ENCODE results near the gene IQCC. TPM values are rescaled to one million over a fixed set of nuclear protein-coding genes. Genes with fewer than 3 reads are reported as not detected.
"Not testable (repeated sequence)": the region's sequence is repeated elsewhere in the genome, so short reads cannot be mapped to it uniquely, and the experiment has no call there.

Gene IQCC
- 1 to 10 TPM; 4.4 to 5.0 TPM for total RNA-seq

DNA sequence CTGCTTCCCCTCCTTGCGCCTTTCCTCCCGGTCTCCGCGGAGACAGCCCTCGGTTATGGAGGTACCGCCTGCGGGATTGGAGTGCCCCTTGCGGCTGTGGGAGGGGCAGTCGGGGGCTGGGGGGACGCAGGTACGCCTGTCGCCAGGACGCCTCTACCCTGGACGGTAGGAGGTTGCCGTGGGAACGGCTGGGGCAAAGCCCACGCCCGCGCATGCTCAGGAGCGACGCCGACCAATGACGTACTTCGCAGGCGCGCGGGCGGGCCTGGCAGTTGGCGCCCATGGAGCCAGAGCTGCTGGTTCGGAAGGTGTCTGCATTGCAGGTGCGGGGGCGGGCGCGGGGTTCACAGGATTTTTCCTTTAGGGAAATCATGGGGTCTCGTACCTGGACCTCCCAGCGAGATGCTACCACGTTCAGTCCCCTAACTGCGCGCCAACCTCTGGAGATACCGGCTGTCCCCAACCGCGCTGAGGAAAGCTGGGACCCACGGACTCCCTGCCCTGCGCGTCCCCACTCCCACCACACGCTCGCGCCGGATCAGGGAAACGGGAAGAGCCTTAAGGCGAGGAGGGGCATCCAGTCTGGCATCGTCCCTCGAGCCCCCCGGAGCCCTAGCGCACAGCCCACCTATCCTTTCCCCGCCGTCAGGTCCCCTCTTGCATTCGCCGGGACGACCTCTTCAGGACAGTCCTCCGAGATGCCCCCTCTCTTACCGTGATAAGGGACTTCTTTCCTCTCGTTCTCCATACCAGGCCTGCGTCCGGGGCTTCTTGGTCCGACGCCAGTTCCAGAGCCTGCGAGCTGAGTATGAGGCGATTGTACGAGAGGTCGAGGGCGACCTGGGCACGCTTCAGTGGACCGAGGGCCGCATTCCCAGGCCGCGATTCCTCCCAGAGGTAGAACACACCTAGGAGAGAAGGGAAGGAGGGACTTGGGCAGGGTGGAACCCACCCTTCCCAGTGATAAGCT lies at the start of gene IQCC:
IQCC (plus strand) TSS at position 271 of the 970 bp plus-strand sequence; CDS start at position 282, 11 bp downstream.
- Mint-ChIP-seq H3K36me3 (ENCODE audit: low read depth) (peaks cover 8% of the 10 kb centered on the region), H3K27me3 (no peaks in the 10 kb centered on the region), H3K4me1 (peaks cover 28% of the 10 kb centered on the region)

DNA sequence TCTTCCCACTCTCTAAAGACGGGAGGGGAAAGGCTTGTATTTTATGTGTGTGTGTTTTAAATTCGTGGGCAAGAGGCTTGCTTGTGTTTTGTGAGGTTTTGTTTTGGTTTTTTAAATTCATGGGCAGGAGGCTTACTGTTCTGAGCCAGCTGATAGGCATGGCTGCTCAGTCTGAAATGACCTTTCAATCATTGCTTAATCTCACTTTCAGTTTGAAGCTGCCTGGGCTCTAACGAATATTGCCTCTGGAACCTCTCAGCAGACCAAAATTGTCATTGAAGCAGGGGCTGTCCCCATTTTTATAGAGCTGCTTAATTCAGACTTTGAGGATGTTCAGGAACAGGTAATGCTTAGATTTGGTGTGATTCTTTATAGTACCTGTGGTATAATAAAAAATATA lies 46.3 kb upstream of the IQCC start:
- Mint-ChIP-seq H3K36me3 (ENCODE audit: low read depth) (peaks cover 57% of the 10 kb centered on the region), H3K4me1 (peaks cover 7% of the 10 kb centered on the region)
- CTCF ChIA-PET, result no interaction called here

More for the DNA sequence above, at the start of gene IQCC:
- H3K9me3 Mint-ChIP-seq (ENCODE audit: low read depth), result no peaks in the 10 kb centered on the region
- DNase-seq (peak; percentile 94), ATAC-seq (peak; percentile 75)
- intact Hi-C loops (cut with DNase I, micrococcal nuclease), result loop anchor here in 1 of 2 experiments (1.0 kb wide), 4 partner anchors 17 to 189 kb away; partner anchors contain the start of genes BSDC1, EIF3I, TMEM234 and TXLNA
- ChIA-PET POLR2A (interaction anchor here (0.8 to 1.4 kb wide), 5 partner anchors 9 to 132 kb away, joined by 3 to 5 read pairs (median 4); partner anchors contain the start of gene MARCKSL1), CTCF (interaction anchor here (0.5 to 2.0 kb wide), 8 partner anchors 10 to 489 kb away, joined by 3 to 9 read pairs (median 3); partner anchors contain the start of gene TXLNA)
- H3K4me3 Mint-ChIP-seq, result peak within 1 kb of the TSS; percentile 90
- H3K27ac Mint-ChIP-seq, result peak within 1 kb of the TSS; percentile 87

DNA sequence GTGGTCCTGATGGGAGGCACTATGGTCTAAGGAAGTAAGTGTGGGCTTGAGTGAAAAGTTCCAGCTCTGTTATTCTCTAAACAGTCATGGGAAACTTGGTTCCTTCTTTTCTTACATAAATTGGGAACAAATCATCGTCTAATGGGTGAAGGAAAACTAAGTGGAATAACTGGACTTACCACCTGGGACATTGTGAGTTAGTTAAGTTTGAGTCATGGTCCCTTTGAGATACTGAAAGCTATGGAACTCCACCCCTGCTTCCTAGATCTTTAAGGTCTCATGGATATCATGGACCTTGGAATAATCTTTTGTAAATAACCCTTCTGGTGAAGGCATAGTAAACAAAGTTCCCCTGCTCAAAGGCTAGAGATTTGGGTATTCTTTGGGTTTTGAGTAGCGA lies 42.1 kb upstream of the IQCC start:
- Mint-ChIP-seq H3K4me1 (peaks cover 7% of the 10 kb centered on the region), H3K27me3 (no peaks in the 10 kb centered on the region), H3K4me3 (no peak overlapping the region), H3K36me3 (ENCODE audit: low read depth) (peaks cover 50% of the 10 kb centered on the region), H3K27ac (no peak overlapping the region), H3K9me3 (ENCODE audit: low read depth) (no peaks in the 10 kb centered on the region)
- DNase-seq, result no peak
- POLR2A ChIA-PET, result no interaction called here
- no peak for ATAC-seq
- intact Hi-C loops (cut with DNase I, micrococcal nuclease), result no loop called here
- CTCF ChIA-PET, result interaction anchor here (0.6 to 1.2 kb wide), 5 partner anchors 9 to 980 kb away, joined by 3 to 7 read pairs (median 4); no protein-coding TSS in a partner anchor

More for the DNA sequence above, 46.3 kb upstream of the IQCC start:
- H3K27ac Mint-ChIP-seq, result no peak overlapping the region
- no peak for DNase-seq
- peak; percentile 81 for ATAC-seq
- no peaks in the 10 kb centered on the region for H3K27me3 Mint-ChIP-seq
- no peak overlapping the region for H3K4me3 Mint-ChIP-seq
- intact Hi-C loops (cut with DNase I, micrococcal nuclease), result no loop called here
- no peaks in the 10 kb centered on the region for H3K9me3 Mint-ChIP-seq (ENCODE audit: low read depth)
- POLR2A ChIA-PET, result interaction anchor here (0.6 kb wide), 1 partner anchor 89 kb away, joined by 4 read pairs; no protein-coding TSS in a partner anchor

DNA sequence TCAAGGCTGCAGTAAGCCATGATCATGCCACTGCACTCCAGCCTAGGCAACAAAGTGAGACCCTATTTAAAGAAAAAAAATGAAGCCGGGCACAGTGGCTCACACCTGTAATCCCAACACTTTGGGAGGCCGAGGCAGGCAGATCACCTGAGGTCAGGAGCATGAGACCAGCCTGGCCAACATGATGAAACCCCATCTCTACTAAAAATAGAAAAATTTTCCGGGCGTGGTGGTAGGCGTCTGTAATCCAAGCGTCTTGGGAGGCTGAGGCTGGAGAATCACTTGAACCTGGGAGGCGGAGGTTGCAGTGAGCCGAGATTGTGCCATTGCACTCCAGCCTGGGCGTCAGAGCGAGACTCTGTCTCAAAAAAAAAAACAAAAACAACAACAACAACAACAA lies 39.8 kb upstream of the IQCC start:
- ChIA-PET CTCF (interaction anchor here (0.7 kb wide), 1 partner anchor 9 kb away, joined by 5 read pairs; no protein-coding TSS in a partner anchor), POLR2A (interaction anchor here (0.6 kb wide), 1 partner anchor 108 kb away, joined by 4 read pairs; no protein-coding TSS in a partner anchor)
- DNase-seq; intact Hi-C loops (cut with DNase I, micrococcal nuclease); H3K4me3 Mint-ChIP-seq; H3K27ac Mint-ChIP-seq; H3K27me3 Mint-ChIP-seq; ATAC-seq; H3K4me1 Mint-ChIP-seq; H3K9me3 Mint-ChIP-seq (ENCODE audit: low read depth): not testable (repeated sequence)
- peaks cover 45% of the 10 kb centered on the region for H3K36me3 Mint-ChIP-seq (ENCODE audit: low read depth)

DNA sequence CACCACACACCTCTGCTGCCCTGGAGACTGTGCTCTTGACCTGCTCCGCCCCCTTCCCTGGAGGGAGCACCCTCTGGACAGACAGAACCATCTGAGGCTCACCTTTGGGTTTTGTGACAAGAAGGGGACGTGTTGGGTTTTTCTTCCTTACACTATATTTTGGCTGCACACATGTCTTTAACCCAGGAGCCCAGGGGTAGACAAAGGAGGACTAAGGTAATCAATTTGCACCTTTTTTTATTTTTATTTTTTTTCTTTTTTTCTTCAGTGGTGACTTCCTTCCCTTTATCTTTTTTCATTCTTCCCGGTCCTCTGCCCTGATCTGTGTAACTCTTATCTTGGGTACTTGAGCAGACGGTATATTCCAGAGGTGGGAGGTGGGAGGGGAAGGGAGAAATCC lies 34.5 kb upstream of the IQCC start:
- Mint-ChIP-seq H3K27me3 (no peaks in the 10 kb centered on the region), H3K36me3 (ENCODE audit: low read depth) (peaks cover 44% of the 10 kb centered on the region), H3K9me3 (ENCODE audit: low read depth) (no peaks in the 10 kb centered on the region), H3K27ac (no peak overlapping the region), H3K4me1 (peaks cover 9% of the 10 kb centered on the region), H3K4me3 (no peak overlapping the region)
- POLR2A ChIA-PET, result no interaction called here
- intact Hi-C loops (cut with DNase I, micrococcal nuclease), result no loop called here
- CTCF ChIA-PET, result interaction anchor here (0.7 kb wide), 1 partner anchor 30 kb away, joined by 3 read pairs; no protein-coding TSS in a partner anchor
- DNase-seq (no peak), ATAC-seq (no peak)

DNA sequence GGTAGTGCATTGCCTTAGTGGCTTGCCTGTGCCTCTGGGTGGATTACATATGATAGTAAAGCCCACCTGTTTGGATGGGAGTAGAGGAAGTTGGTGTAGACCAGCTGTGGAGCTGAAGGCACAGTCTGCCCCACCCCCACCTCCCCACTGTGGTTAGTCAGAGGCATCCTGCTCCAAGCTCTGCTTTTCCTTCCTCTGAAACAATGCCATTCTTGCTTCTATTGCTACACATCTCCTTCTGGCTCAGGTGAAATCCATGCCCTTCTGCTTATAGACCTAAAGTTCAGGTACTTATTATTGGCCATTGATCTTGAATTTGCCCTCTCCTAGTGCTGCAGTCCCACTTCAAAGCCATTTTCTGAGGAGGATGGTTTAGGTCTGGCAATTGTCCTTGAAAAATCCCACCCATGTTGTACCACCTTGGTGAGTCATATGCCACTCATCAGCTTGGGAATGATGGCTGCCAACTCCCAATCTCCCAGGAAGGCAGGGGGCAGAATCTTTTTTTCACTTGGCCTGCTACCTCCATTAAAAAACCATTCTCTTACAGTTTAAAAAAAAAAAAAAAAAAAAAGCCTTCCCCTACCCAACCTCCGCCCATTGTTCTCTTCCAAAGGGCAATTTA lies 32.7 kb upstream of the IQCC start:
- ATAC-seq, result no peak
- no peaks in the 10 kb centered on the region for H3K27me3 Mint-ChIP-seq
- ChIA-PET POLR2A (no interaction called here), CTCF (no interaction called here)
- DNase-seq, result no peak
- intact Hi-C loops (cut with DNase I, micrococcal nuclease), result no loop called here
- H3K9me3 Mint-ChIP-seq (ENCODE audit: low read depth), result no peaks in the 10 kb centered on the region
- H3K4me1 Mint-ChIP-seq, result peaks cover 9% of the 10 kb centered on the region
- H3K27ac Mint-ChIP-seq, result no peak overlapping the region
- peaks cover 33% of the 10 kb centered on the region for H3K36me3 Mint-ChIP-seq (ENCODE audit: low read depth)
- H3K4me3 Mint-ChIP-seq, result no peak overlapping the region

DNA sequence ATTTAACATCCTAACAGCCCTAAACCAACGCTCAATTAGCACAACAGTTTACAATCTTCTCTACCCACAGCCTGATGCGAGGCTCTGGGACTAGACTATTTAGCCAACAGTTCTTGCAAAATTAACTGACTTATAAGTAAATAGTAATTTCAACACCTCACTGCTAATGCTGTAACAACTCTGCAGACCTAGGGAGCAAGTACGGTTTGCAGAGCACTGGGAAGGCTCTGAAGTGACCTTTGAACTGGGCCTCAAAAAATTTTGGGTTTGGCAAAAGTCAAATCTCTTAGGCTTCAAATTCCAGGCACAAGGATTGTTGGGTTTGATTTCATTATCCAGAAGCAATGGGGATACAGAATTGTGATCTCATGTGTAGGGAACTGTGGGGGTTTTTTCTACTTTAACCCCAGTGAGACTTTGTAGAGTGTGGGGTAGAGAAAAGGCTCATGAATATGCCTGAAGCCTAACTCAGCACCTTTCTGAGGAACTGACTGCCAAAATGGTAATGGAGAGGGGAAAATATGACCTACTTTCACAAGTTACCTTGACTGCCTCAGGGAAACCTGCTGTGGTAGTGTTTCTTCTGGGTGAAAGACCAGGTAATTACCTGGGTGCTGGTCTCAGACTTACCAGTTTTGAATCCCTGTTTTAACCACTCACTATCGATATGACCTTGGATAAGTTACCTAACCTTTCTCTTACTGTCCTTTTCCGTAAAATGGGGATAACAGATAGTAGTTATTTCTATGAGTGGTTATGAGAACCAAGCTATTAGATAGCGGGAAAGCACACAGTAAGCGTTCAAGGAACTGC lies 26.9 kb upstream of the IQCC start:
- CTCF ChIA-PET, result interaction anchor here (0.5 to 2.1 kb wide), 8 partner anchors 15 to 417 kb away, joined by 3 to 16 read pairs (median 4); partner anchors contain the start of gene KPNA6
- no peak for DNase-seq
- intact Hi-C loops (cut with DNase I, micrococcal nuclease), result loop anchor here (1.0 to 2.0 kb wide), 13 partner anchors 22 to 639 kb away; partner anchors contain the start of genes KPNA6 (in 2 of the 2), BSDC1 (in 1 of the 2), CCDC28B (in 1 of the 2) and EIF3I (in 1 of the 2)
- ATAC-seq, result no peak
- Mint-ChIP-seq H3K4me1 (peaks cover 35% of the 10 kb centered on the region), H3K36me3 (ENCODE audit: low read depth) (peaks cover 30% of the 10 kb centered on the region), H3K4me3 (peak overlapping the region; percentile 86), H3K9me3 (ENCODE audit: low read depth) (no peaks in the 10 kb centered on the region), H3K27me3 (no peaks in the 10 kb centered on the region), H3K27ac (peak overlapping the region; percentile 98)
- POLR2A ChIA-PET, result interaction anchor here (0.7 to 1.6 kb wide), 8 partner anchors 11 to 458 kb away, joined by 3 to 7 read pairs (median 4); partner anchors contain the start of genes BSDC1, HDAC1, KHDRBS1 and KPNA6

DNA sequence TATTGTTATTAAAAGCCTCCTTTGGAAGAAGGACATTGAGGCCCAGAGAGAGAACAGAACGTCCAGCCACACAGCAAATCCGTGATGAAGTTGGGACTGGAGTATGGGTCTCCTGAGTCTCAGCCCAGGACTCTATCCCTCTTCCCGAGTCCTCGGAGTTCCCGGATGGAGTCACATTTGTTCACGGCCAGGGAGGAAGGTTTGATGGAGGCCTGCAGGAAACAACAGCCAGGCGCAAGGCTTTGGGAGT lies 26.4 kb upstream of the IQCC start:
- ChIA-PET CTCF (interaction anchor here (0.5 to 2.1 kb wide), 8 partner anchors 14 to 418 kb away, joined by 3 to 16 read pairs (median 4); partner anchors contain the start of gene KPNA6), POLR2A (interaction anchor here (0.5 to 1.6 kb wide), 9 partner anchors 11 to 458 kb away, joined by 3 to 7 read pairs (median 3); partner anchors contain the start of genes BSDC1, HDAC1, KHDRBS1 and KPNA6)
- intact Hi-C loops (cut with DNase I, micrococcal nuclease), result loop anchor here (1.0 to 2.0 kb wide), 13 partner anchors 21 to 638 kb away; partner anchors contain the start of genes KPNA6 (in 2 of the 2), BSDC1 (in 1 of the 2), CCDC28B (in 1 of the 2) and EIF3I (in 1 of the 2)
- peak overlapping the region; percentile 86 for H3K4me3 Mint-ChIP-seq
- peaks cover 39% of the 10 kb centered on the region for H3K4me1 Mint-ChIP-seq
- ATAC-seq, result no peak
- no peaks in the 10 kb centered on the region for H3K27me3 Mint-ChIP-seq
- peak overlapping the region; percentile 98 for H3K27ac Mint-ChIP-seq
- DNase-seq, result no peak
- peaks cover 34% of the 10 kb centered on the region for H3K36me3 Mint-ChIP-seq (ENCODE audit: low read depth)
- no peaks in the 10 kb centered on the region for H3K9me3 Mint-ChIP-seq (ENCODE audit: low read depth)

DNA sequence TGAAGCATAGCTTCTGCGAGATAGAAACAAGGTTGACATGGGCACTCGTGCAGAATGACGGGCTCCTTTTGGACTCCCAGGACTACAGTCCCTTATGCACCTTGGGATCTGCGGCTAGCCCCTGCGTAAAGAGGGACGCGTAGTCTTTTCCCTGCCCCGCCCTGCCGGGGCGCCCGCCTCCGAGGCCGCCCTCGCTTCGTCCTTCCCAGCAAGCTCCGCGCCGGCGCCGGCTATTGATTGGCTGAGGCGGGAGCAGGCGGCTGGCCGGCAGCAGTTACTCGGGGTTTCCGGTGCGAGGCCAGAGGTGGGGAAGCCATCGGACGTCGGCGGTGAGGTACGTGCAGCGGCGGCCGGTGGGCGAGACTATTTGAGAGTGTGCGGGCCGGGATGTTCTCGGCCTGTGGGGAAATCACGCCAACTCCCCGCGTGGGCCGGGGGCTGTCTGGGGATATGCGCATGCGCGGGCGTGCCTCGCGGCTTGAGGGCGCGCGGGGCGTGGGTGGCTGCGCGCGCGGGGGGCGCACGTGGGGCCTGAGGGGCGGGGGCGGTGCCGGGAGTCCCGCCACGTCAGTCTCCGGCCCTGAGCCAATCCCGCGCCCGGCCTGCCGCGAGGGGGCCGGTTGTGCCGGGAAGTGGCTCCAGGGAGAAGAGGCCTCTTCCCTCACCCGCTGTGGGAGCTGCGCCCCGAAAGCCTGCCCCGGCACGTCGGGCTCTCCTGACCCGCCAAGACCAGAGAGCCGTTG lies 25.9 kb upstream of the IQCC start, which contains the start of gene TXLNA:
TXLNA (plus strand) TSS at position 233 of the 743 bp plus-strand sequence. CDS start 671 bp downstream, outside the sequence.
- peaks cover 44% of the 10 kb centered on the region for H3K4me1 Mint-ChIP-seq
- no peaks in the 10 kb centered on the region for H3K27me3 Mint-ChIP-seq
- H3K36me3 Mint-ChIP-seq (ENCODE audit: low read depth), result peaks cover 39% of the 10 kb centered on the region

More for the DNA sequence above, 25.9 kb upstream of the IQCC start, which contains the start of gene TXLNA:
- DNase-seq (peak; percentile 96), ATAC-seq (peak; percentile 93)
- Mint-ChIP-seq H3K4me3 (peak within 1 kb of the TSS; percentile 86), H3K27ac (peak within 1 kb of the TSS; percentile 98), H3K9me3 (ENCODE audit: low read depth) (no peaks in the 10 kb centered on the region)
- POLR2A ChIA-PET, result interaction anchor here (0.5 to 2.2 kb wide), 12 partner anchors 12 to 457 kb away, joined by 3 to 7 read pairs (median 3); partner anchors contain the start of genes BSDC1, CCDC28B, HDAC1 and KHDRBS1
- intact Hi-C loops (cut with DNase I, micrococcal nuclease), result loop anchor here (1.0 to 2.0 kb wide), 16 partner anchors 21 to 638 kb away; partner anchors contain the start of genes CCDC28B (in 2 of the 2), KPNA6 (in 2 of the 2), BSDC1 (in 1 of the 2) and EIF3I (in 1 of the 2)
- CTCF ChIA-PET, result interaction anchor here (0.5 to 2.1 kb wide), 10 partner anchors 14 to 639 kb away, joined by 3 to 16 read pairs (median 4); partner anchors contain the start of genes KPNA6 and MARCKSL1

Measured in activated CD4-positive, alpha-beta T cell treated with anti-CD3 and anti-CD28 coated beads for 36 hours (primary cell).